Calu3 (cell line): ENCODE data around the gene ATXN2L. TPM values are rescaled to one million over a fixed set of nuclear protein-coding genes. Genes with fewer than 3 reads are reported as not detected.
"Not testable (repeated sequence)": the region's sequence is repeated elsewhere in the genome, so short reads cannot be mapped to it uniquely, and the experiment has no call there.

Experiments
- BruUV-seq: library from RNA; stranded (reverse); fragments of 400-500 nt; replicated peaks from 2 replicates; lab custom pipeline; 2021; lab: Mats Ljungman, UMichigan
- CTCF ChIA-PET: fragments of 300-600 bp; sonication (Branson Sonifier 250); formaldehyde crosslinking; loops from one replicate; lab custom pipeline; 2022; ENCODE audit warnings: antibody characterized with exemption; lab: Charles Lee
- DNase-seq: peaks from one replicate; pipeline ENCODE4 v3.0.0; 2022
- H3K27ac Mint-ChIP-seq: one replicate; pipeline ENCODE4 v1.8.0; 2022; ENCODE audit warnings: mixed read lengths; ENCODE audit not compliant: unreplicated experiment
- H3K27me3 Mint-ChIP-seq: one replicate; pipeline ENCODE4 v1.8.0; 2022; ENCODE audit warnings: mixed read lengths; ENCODE audit not compliant: unreplicated experiment
- H3K36me3 Mint-ChIP-seq: one replicate; pipeline ENCODE4 v1.8.0; 2022; ENCODE audit warnings: mild to moderate bottlenecking, moderate library complexity, mixed read lengths; ENCODE audit not compliant: insufficient read depth, unreplicated experiment
- H3K4me1 Mint-ChIP-seq: one replicate; pipeline ENCODE4 v1.8.0; 2022; ENCODE audit warnings: mild to moderate bottlenecking, low read depth, mixed read lengths; ENCODE audit not compliant: unreplicated experiment
- H3K4me3 Mint-ChIP-seq: one replicate; pipeline ENCODE4 v1.8.0; 2022; ENCODE audit warnings: mild to moderate bottlenecking, low read depth, moderate library complexity, mixed read lengths; ENCODE audit not compliant: unreplicated experiment
- H3K9me3 Mint-ChIP-seq: one replicate; pipeline ENCODE4 v1.8.0; 2022; ENCODE audit warnings: low read depth, mixed read lengths; ENCODE audit not compliant: unreplicated experiment
- CTCF ChIP-seq: fragments of 200-600 bp; IDR thresholded peaks from one replicate; pipeline ENCODE4 v1.8.0; 2022; ENCODE audit warnings: antibody characterized with exemption; ENCODE audit not compliant: unreplicated experiment
- intact Hi-C: fragments of 100-400 bp; cut with micrococcal nuclease; formaldehyde crosslinking; loops from one replicate; pipeline ENCODE4 v1.10.0; 2022; ENCODE audit not compliant: unreplicated experiment
- total RNA-seq: library from RNA; stranded (reverse); gene quantifications from 2 replicates; pipeline ENCODE4 v1.2.3, GENCODE V29; 2022

The ATXN2L gene
- total RNA-seq, 1 experiment from 2014 or later: 276 TPM

DNA sequence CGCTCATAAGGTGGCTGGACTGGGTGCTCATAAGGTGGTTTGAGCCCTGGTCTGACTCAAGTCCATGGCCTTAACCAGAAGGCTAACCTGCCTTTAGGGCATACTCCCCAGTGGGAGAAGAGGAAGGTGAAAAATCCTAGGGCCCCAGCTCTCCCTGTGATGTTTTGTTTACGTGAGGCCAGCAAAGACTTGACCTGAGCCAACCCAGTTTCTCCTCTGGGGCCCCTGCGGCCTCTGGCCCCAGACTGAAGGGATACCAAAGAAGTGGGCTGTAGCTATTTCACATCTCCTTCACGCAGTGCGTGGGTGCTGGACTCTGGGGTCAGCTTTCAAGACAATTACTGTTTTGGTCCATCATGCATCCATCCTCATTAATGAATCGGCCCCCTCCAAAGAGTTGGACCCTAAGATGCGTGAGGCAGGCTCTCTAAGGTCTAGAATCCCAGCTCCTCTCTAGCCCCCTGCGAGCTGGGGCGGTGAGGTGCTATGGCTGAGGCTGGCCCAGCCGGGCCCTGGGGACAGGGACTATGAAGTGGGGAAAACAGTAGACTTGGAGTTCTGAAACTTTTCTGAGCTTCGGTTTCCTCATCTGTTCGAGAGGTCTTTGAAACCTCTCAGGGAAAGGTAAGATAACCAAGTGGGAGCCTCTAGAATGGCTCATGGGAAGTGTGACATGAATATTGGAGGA is 42.3 kb downstream of the ATXN2L start:
- Mint-ChIP-seq H3K36me3 (peaks cover 61% of the 10 kb centered on the region), H3K27me3 (no peaks in the 10 kb centered on the region), H3K4me1 (peaks cover 31% of the 10 kb centered on the region), H3K9me3 (no peaks in the 10 kb centered on the region), H3K27ac (peak overlapping the region; percentile 89), H3K4me3 (peak overlapping the region; percentile 93)
- no peak for DNase-seq
- intact Hi-C loops: no loop called here
- TF ChIP-seq CTCF: no peak
- TSS peak; percentile 72 for BruUV-seq
- CTCF ChIA-PET: interaction anchor here (1.0 kb wide), 1 partner anchor 80 kb away, joined by 3 read pairs; no protein-coding TSS in a partner anchor

DNA sequence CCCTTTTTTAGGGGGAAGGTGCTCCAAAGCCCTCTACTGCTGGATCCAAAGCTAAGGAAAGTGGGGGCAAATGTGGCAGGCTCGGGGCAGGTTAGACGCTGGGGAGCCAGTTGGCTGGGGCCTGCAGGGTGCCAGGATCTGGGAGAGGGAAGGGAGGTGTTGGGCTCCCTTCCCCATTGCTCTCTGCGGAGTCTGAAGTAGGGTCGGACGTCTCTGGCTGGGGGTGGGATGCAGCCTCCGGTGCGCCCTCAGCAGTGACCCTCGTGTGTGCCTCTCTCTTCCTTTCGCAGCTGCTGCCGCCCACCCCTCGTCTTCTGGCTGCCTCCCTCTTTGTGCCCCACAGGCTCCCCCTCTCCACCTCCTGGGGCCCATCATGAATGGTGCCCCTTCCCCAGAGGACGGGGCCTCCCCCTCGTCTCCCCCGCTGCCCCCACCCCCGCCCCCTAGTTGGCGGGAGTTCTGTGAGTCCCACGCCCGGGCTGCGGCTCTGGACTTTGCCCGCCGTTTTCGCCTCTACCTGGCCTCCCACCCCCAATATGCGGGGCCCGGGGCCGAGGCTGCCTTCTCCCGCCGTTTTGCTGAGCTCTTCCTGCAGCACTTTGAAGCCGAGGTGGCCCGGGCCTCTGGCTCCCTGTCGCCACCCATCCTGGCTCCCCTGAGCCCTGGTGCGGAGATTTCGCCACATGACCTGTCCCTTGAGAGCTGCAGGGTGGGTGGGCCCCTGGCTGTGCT is 43.1 kb downstream of the ATXN2L start:
- H3K9me3 Mint-ChIP-seq: no peaks in the 10 kb centered on the region

DNA sequence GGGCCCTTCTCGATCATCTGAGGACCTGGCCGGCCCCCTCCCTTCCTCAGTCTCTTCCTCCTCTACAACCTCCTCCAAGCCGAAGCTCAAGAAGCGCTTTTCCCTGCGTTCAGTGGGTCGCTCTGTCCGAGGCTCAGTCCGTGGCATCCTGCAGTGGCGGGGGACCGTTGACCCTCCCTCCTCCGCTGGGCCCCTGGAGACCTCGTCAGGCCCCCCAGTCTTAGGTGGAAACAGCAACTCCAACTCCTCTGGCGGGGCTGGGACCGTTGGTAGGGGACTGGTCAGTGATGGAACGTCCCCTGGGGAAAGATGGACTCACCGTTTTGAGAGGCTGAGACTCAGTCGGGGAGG is 43.6 kb downstream of the ATXN2L start:
- Mint-ChIP-seq H3K4me3 (peak overlapping the region; percentile 93), H3K36me3 (peaks cover 69% of the 10 kb centered on the region), H3K4me1 (peaks cover 31% of the 10 kb centered on the region), H3K9me3 (no peaks in the 10 kb centered on the region), H3K27ac (no peak overlapping the region), H3K27me3 (no peaks in the 10 kb centered on the region)
- intact Hi-C loops: no loop called here
- TF ChIP-seq CTCF: no peak
- no TSS peak for BruUV-seq
- CTCF ChIA-PET: interaction anchor here (0.6 kb wide), 1 partner anchor 25 kb away, joined by 3 read pairs; no protein-coding TSS in a partner anchor
- DNase-seq: no peak

More for the DNA sequence above, 43.1 kb downstream of the ATXN2L start:
- DNase-seq: no peak
- intact Hi-C loops: no loop called here
- no peak for TF ChIP-seq CTCF
- no TSS peak for BruUV-seq
- H3K27ac Mint-ChIP-seq: no peak overlapping the region
- CTCF ChIA-PET: interaction anchor here (0.6 to 1.0 kb wide), 2 partner anchors 25 to 79 kb away, joined by 3 read pairs; no protein-coding TSS in a partner anchor
- H3K4me1 Mint-ChIP-seq: peaks cover 31% of the 10 kb centered on the region
- H3K27me3 Mint-ChIP-seq: no peaks in the 10 kb centered on the region
- H3K36me3 Mint-ChIP-seq: peaks cover 69% of the 10 kb centered on the region
- H3K4me3 Mint-ChIP-seq: peak overlapping the region; percentile 93

- Mint-ChIP-seq H3K27ac (no peak overlapping the region), H3K27me3 (no peaks in the 10 kb centered on the region), H3K36me3 (peaks cover 76% of the 10 kb centered on the region), H3K4me1 (peaks cover 24% of the 10 kb centered on the region), H3K4me3 (no peak overlapping the region), H3K9me3 (no peaks in the 10 kb centered on the region)
- no peak for TF ChIP-seq CTCF
- BruUV-seq: no TSS peak
- DNase-seq: no peak
- intact Hi-C loops: no loop called here
- CTCF ChIA-PET: no interaction called here
These were observed 44.4 kb downstream of the ATXN2L start for GRCh38 chr16:28867241-28867640.

DNA sequence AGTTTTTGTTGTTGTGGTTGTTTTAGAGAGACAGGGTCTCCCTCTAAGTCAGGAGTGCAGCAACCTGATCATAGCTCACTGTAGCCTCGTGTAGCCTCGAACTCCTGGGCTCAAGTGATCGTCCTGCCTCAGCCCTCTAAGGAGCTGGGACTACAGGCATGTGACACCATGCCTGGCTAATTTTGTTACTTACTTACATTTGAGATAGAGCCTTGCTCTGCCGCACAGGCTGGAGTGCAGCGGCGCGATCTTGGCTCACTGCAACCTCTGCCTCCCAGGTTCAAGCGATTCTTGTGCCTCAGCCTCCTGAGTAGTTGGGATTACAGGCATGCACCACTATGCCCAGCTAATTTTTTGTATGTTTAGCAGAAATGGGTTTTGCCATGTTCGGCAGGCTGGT is 44.8 kb downstream of the ATXN2L start:
- peaks cover 22% of the 10 kb centered on the region for H3K4me1 Mint-ChIP-seq
- H3K4me3 Mint-ChIP-seq, DNase-seq, intact Hi-C loops, H3K9me3 Mint-ChIP-seq, H3K27ac Mint-ChIP-seq, BruUV-seq, H3K27me3 Mint-ChIP-seq, CTCF ChIA-PET: not testable (repeated sequence)
- H3K36me3 Mint-ChIP-seq: peaks cover 76% of the 10 kb centered on the region
